ENCODE measurements around the gene SND1.

Gene SND1

GRCh38 chr7:128069373-128070364 lies 417.7 kb downstream of the SND1 start:
- no peak for TF ChIP-seq CTCF (IDR thresholded peaks at IDR 0.05; ENCODE audit: low read length, missing control alignments)
- no peak overlapping the region for H3K4me3 ChIP-seq (replicated peaks; ENCODE audit: low read depth, low read length)
- DNase-seq (ENCODE audit: low read depth), result no peak

GRCh38 chr7:128071376-128071775 lies 419.4 kb downstream of the SND1 start:
- H3K4me3 ChIP-seq (replicated peaks; ENCODE audit: low read depth, low read length), result no peak overlapping the region
- no peak for DNase-seq (ENCODE audit: low read depth)
- no peak for TF ChIP-seq CTCF (IDR thresholded peaks at IDR 0.05; ENCODE audit: low read length, missing control alignments)

- TF ChIP-seq CTCF (IDR thresholded peaks at IDR 0.05; ENCODE audit: low read length, missing control alignments), result no peak
Observed at GRCh38 chr7:128071801-128072200, 419.8 kb downstream of the SND1 start.

GRCh38 chr7:128073671-128074310 lies 421.8 kb downstream of the SND1 start:
- H3K4me3 ChIP-seq (replicated peaks; ENCODE audit: low read depth, low read length), result no peak overlapping the region
- DNase-seq (ENCODE audit: low read depth), result no peak
- no peak for TF ChIP-seq CTCF (IDR thresholded peaks at IDR 0.05; ENCODE audit: low read length, missing control alignments)

More at GRCh38 chr7:128071801-128072200, 419.8 kb downstream of the SND1 start:
- no peak overlapping the region for H3K4me3 ChIP-seq (replicated peaks; ENCODE audit: low read depth, low read length)
- DNase-seq (ENCODE audit: low read depth), result no peak

- TF ChIP-seq CTCF (IDR thresholded peaks at IDR 0.05; ENCODE audit: low read length, missing control alignments), result no peak
- H3K4me3 ChIP-seq (replicated peaks; ENCODE audit: low read depth, low read length), result no peak overlapping the region
- DNase-seq (ENCODE audit: low read depth), result no peak
Observed at GRCh38 chr7:128074336-128074735, 422.3 kb downstream of the SND1 start.

- DNase-seq (ENCODE audit: low read depth), result no peak
- H3K4me3 ChIP-seq (replicated peaks; ENCODE audit: low read depth, low read length), result no peak overlapping the region
- no peak for TF ChIP-seq CTCF (IDR thresholded peaks at IDR 0.05; ENCODE audit: low read length, missing control alignments)
Observed at GRCh38 chr7:128074736-128075135, 422.7 kb downstream of the SND1 start.
